K562 treated with DMSO at 1 percent for 4 hours (cell line): ENCODE data around the gene GPR82. TPM values are rescaled to one million over a fixed set of nuclear protein-coding genes. Genes with fewer than 3 reads are reported as not detected.

ENCODE experiments used
- total RNA-seq: library from RNA; unstranded; fragments of 300-600 nt; gene quantifications from 2 replicates; pipeline ENCODE4 v1.2.3, GENCODE V29; 2022; ENCODE audit not compliant: insufficient read depth

Gene GPR82, protein sequence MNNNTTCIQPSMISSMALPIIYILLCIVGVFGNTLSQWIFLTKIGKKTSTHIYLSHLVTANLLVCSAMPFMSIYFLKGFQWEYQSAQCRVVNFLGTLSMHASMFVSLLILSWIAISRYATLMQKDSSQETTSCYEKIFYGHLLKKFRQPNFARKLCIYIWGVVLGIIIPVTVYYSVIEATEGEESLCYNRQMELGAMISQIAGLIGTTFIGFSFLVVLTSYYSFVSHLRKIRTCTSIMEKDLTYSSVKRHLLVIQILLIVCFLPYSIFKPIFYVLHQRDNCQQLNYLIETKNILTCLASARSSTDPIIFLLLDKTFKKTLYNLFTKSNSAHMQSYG
- not detected in 2 replicates for total RNA-seq

GRCh38 chrX:41723826-41724225 is at the start of gene GPR82:
TSS of gene GPR82 (plus strand) at chrX:41724181. CDS start at chrX:41727027, 2,846 bp downstream.

DNA sequence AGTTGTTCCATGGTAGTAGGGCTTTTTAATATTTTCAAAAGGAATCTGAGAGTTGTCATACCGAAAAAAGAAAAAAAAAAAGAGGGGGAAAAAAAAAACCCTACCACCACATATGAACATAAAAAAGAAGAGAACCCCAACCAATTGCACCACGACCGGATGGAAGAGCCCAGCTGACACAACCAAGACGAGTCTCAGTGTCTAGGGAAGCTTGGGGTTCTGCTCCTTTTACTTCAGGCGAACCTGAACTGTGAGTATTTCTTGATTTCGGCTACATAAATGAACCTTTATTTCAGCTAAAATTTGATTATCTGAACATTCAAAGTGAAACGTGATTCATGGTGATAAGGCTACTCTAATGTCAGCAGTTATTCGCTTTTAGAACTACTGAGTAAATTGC is 35.1 kb upstream of the GPR82 start, which contains the start of gene GPR34:
TSS of gene GPR34 (plus strand) at position 139 of the 400 bp plus-strand sequence. CDS start 6,661 bp downstream, outside the sequence.

Other genes starting within 250 kb of the GPR82 start
- gene GPR34, start 35.2 kb upstream of the GPR82 start, total RNA-seq, result not detected in 2 replicates
- 2.9 and 7.2 TPM in 2 replicates for gene CASK, start 199.4 kb downstream of the GPR82 start, total RNA-seq